ENCODE measurements around the gene RUVBL2.

GRCh38 chr19:49059053-49059452 lies 65.4 kb downstream of the RUVBL2 start:
- TF ChIP-seq CTCF (IDR thresholded peaks at IDR 0.05; ENCODE audit: insufficient read depth, low read length) (no peak), POLR2AphosphoS5 (IDR thresholded peaks at IDR 0.05; ENCODE audit: low read depth) (no peak)
